CD8-positive, alpha-beta memory T cell (primary cell): Measurements from ENCODE around the gene GNB5. TPM values are rescaled to one million over a fixed set of nuclear protein-coding genes. Genes with fewer than 3 reads are reported as not detected.
"Not testable (repeated sequence)": the region's sequence is repeated elsewhere in the genome, so short reads cannot be mapped to it uniquely, and the experiment has no call there.

Experiments
- CTCF ChIA-PET: fragments of 350-600 bp; sonication (Branson Sonifier 250); formaldehyde crosslinking; loops from one replicate; lab custom pipeline; 2021; ENCODE audit warnings: antibody characterized with exemption; lab: Charles Lee
- POLR2A ChIA-PET: fragments of 350-600 bp; sonication (Branson Sonifier 250); formaldehyde crosslinking; loops from one replicate; lab custom pipeline; 2021; ENCODE audit warnings: antibody characterized with exemption; lab: Charles Lee
- DNase-seq, 5 donors: peaks; one replicate each; pipeline versions ENCODE4 v3.0.0 to v3.0.0-alpha.2; 2020 to 2022; ENCODE audit warnings: mixed read lengths in 1 of 5
- H3K27ac ChIP-seq: one replicate; pipeline ENCODE4 v1.7.0; 2013; ENCODE audit warnings: low read depth, mild to moderate bottlenecking, low read length, moderate library complexity
- H3K27me3 ChIP-seq: 2 replicates; pipeline ENCODE4 v1.7.0; 2013; ENCODE audit warnings: low read length, mild to moderate bottlenecking; ENCODE audit not compliant: insufficient read depth, poor library complexity, severe bottlenecking
- H3K36me3 ChIP-seq: 2 replicates; pipeline ENCODE4 v1.7.0; 2013; ENCODE audit warnings: mild to moderate bottlenecking, low read length, moderate library complexity; ENCODE audit not compliant: insufficient read depth
- H3K4me1 ChIP-seq: 2 replicates; pipeline ENCODE4 v1.7.0; 2013; ENCODE audit warnings: mild to moderate bottlenecking, low read length, moderate library complexity; ENCODE audit not compliant: insufficient read depth
- H3K4me3 ChIP-seq: 2 replicates; pipeline ENCODE4 v1.7.0; 2013; ENCODE audit warnings: mild to moderate bottlenecking, low read length
- H3K9me3 ChIP-seq: 2 replicates; pipeline ENCODE4 v1.7.0; 2013; ENCODE audit warnings: mild to moderate bottlenecking, low read length
- H3K27ac Mint-ChIP-seq, 8 donors: one replicate each; pipeline ENCODE4 v1.8.0; 2020 to 2021; ENCODE audit warnings: mixed read lengths in 8 of 8, mild to moderate bottlenecking in 6 of 8, inconsistent platforms in 3 of 8, moderate library complexity in 3 of 8
- H3K27me3 Mint-ChIP-seq, 2 donors: one replicate each; pipeline ENCODE4 v1.8.0; 2020 to 2021; ENCODE audit warnings: mixed read lengths in 2 of 2, mild to moderate bottlenecking in 1 of 2, moderate library complexity in 1 of 2
- H3K36me3 Mint-ChIP-seq, 3 donors: one replicate each; pipeline ENCODE4 v1.8.0; 2020 to 2021; ENCODE audit warnings: mixed read lengths in 3 of 3, inconsistent platforms in 1 of 3, mild to moderate bottlenecking in 1 of 3
- H3K4me1 Mint-ChIP-seq, 3 donors: one replicate each; pipeline ENCODE4 v1.8.0; 2020 to 2021; ENCODE audit warnings: mixed read lengths in 3 of 3, inconsistent platforms in 1 of 3, mild to moderate bottlenecking in 1 of 3
- H3K4me3 Mint-ChIP-seq, 7 donors: one replicate each; pipeline ENCODE4 v1.8.0; 2020 to 2021; ENCODE audit warnings: mixed read lengths in 7 of 7, mild to moderate bottlenecking in 6 of 7, moderate library complexity in 4 of 7, inconsistent platforms in 2 of 7
- H3K9me3 Mint-ChIP-seq, 5 donors: one replicate each; pipeline ENCODE4 v1.8.0; 2020 to 2022; ENCODE audit warnings: mixed read lengths in 5 of 5, mild to moderate bottlenecking in 3 of 5, moderate library complexity in 2 of 5, inconsistent platforms in 1 of 5
- polyA plus RNA-seq: library from polyadenylated mRNA; unstranded; fragments of 300-500 nt; fragmentation: Illumina TruSeq; gene quantifications from one replicate; pipeline ENCODE4 v1.2.3, GENCODE V29; 2021
- total RNA-seq, 2 experiments: library from RNA; stranded (reverse); gene quantifications; one replicate each; pipeline ENCODE4 v1.2.3, GENCODE V29; 2021

Gene GNB5
- total and polyA plus RNA-seq, 3 experiments from 2014 or later, result 19.2 to 46.0 (median 21.7) TPM

DNA sequence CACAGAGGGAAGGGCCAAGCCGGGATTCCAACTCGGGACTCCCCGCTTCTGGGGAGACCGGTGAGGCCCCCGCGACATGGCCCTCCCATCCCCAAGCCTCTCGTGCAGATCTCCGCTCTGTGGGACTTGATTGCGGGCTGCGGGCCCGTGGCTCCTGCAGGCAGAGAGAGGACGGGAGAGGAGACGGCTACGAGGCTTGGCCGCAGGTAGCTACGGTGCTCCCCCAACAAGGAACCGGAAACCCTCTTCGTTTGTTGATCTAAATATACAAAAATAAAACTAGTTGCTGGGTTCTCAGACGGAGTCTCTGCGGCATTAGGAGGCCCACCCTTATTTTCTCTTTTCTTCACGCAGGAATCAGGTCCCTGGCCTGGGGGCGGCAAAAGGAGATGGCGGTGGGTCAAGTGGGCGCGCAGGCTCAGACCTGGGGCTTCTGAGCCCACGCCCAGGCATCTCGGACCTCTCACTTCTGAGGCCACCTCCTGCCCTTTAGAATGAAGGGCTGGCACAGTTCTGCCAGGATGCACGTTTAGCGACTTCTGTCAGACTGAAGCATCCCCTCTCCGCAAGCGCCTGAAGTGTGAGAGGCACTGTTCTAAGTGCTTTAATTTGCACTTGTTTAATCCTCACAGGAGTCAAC lies 10.9 kb downstream of the GNB5 start:
- peaks cover 20% of the 10 kb centered on the region for H3K4me1 ChIP-seq
- ChIA-PET CTCF (interaction anchor here (1.0 to 3.9 kb wide), 9 partner anchors 9 to 46 kb away, joined by 4 to 26 read pairs (median 6); no protein-coding TSS in a partner anchor), POLR2A (interaction anchor here (0.5 to 2.1 kb wide), 13 partner anchors 9 to 1436 kb away, joined by 3 to 24 read pairs (median 4); partner anchors contain the start of genes ATOSA and MAPK6)
- Mint-ChIP-seq H3K27ac (peak overlapping the region; percentile 91 to 100 (median 97)), H3K4me1 (peaks cover 33 to 54% (median 43%) of the 10 kb centered on the region in 3 donors), H3K36me3 (peaks cover 0 to 20% (median 8%) of the 10 kb centered on the region in 3 donors), H3K9me3 (no peaks in the 10 kb centered on the region), H3K4me3 (peak overlapping the region; percentile 89 to 98 (median 91)), H3K27me3 (no peaks in the 10 kb centered on the region)
- DNase-seq, result peak in 4 of 5 donors; percentile 36 to 80 (median 74)
- peak overlapping the region; percentile 99 for H3K27ac ChIP-seq
- H3K27me3 ChIP-seq, result no peaks in the 10 kb centered on the region
- H3K4me3 ChIP-seq, result peak overlapping the region; percentile 66
- H3K9me3 ChIP-seq, result no peaks in the 10 kb centered on the region
- H3K36me3 ChIP-seq, result no peaks in the 10 kb centered on the region

DNA sequence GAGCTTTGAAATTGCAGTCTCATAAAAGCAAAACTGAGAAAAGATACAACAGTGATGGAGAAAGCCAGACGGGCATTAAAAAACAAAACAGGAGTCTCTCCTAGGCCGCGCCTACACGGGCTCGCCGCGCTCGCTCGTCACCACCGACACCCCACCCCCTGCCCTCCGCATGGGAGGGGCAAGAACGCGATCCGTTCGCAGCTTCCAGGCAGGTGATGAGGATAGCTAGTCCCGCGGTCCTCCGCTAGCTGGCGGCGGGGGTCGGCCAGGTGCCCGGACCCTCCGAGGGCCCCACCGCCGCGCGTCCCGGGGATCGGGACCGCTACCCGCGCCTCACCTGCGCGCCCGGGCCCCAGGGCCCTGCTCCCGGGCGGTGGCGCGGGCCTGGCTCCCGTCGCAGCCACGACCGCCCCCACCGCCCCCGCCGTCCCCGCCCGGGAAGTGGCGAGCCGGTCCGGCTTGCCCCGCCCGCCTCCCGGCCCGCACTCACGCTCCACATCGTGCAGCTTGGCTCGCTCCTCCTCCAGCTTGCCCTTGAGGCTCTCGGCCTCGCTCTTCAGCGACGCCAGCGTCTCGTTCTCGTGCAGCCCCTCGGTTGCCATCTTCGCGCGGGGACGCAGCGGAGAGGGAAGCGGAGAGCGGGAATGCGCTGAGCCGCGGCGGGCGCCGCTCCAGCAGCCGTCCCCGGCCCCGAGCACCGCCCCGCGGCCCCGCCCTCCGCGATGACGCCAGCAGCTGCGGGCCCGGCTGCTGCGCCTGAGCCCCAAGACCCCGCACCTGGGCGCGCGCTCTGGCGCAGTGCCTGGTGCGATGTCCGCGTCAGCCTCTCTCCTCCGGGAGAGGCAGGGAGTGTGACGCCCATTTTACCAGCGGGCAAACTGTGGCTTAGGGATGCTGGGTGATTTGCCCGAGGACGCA lies 11.7 kb downstream of the GNB5 start:
- no peaks in the 10 kb centered on the region for H3K27me3 ChIP-seq
- DNase-seq, result peak; percentile 78 to 92 (median 88)
- no peaks in the 10 kb centered on the region for H3K27me3 Mint-ChIP-seq
- POLR2A ChIA-PET, result interaction anchor here (0.5 to 2.1 kb wide), 22 partner anchors 8 to 1750 kb away, joined by 3 to 24 read pairs (median 4); partner anchors contain the start of genes ATOSA, GNB5, LYSMD2 and MAPK6
- peaks cover 0 to 19% (median 8%) of the 10 kb centered on the region in 3 donors for H3K36me3 Mint-ChIP-seq
- H3K9me3 ChIP-seq, result no peaks in the 10 kb centered on the region
- H3K4me1 ChIP-seq, result peaks cover 20% of the 10 kb centered on the region
- peak overlapping the region; percentile 91 to 100 (median 98) for H3K27ac Mint-ChIP-seq
- H3K27ac ChIP-seq, result peak overlapping the region; percentile 99
- H3K36me3 ChIP-seq, result no peaks in the 10 kb centered on the region
- H3K4me3 Mint-ChIP-seq, result peak overlapping the region; percentile 91 to 98 (median 92)
- H3K9me3 Mint-ChIP-seq, result no peaks in the 10 kb centered on the region
- CTCF ChIA-PET, result interaction anchor here (0.9 to 3.9 kb wide), 13 partner anchors 8 to 198 kb away, joined by 3 to 26 read pairs (median 5); no protein-coding TSS in a partner anchor
- H3K4me1 Mint-ChIP-seq, result peaks cover 33 to 54% (median 43%) of the 10 kb centered on the region in 3 donors
- H3K4me3 ChIP-seq, result peak overlapping the region; percentile 66

DNA sequence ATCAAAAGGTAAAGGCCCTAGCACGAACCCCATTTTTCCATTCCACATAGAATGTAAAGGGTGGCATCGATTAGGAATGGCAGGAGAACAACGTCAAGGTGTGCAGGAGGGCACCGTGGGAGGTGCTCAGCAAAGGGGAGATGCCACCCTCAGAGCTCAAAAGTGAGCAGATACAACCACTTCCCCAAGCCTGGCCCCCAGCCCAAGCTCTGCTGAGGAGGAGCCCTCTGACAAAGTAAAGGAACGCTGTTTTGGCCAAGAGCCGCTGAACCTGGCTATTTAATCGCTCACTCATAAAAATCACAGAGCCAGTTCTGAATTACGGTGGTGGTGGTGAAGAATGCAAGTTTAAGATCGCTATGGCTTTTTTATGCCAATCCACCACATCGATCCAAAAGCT lies 12.4 kb downstream of the GNB5 start:
- H3K4me3 ChIP-seq, result peak overlapping the region; percentile 66
- POLR2A ChIA-PET, result interaction anchor here (0.6 to 2.1 kb wide), 11 partner anchors 8 to 1749 kb away, joined by 3 to 24 read pairs (median 5); partner anchors contain the start of genes GNB5, LYSMD2 and MAPK6
- no peaks in the 10 kb centered on the region for H3K27me3 ChIP-seq
- H3K36me3 ChIP-seq, result no peaks in the 10 kb centered on the region
- no peak for DNase-seq
- Mint-ChIP-seq H3K27ac (peak overlapping the region; percentile 91 to 99 (median 98)), H3K4me3 (peak overlapping the region; percentile 85 to 98 (median 91)), H3K36me3 (peaks cover 0 to 21% (median 9%) of the 10 kb centered on the region in 3 donors), H3K27me3 (no peaks in the 10 kb centered on the region), H3K4me1 (peaks cover 38 to 59% (median 48%) of the 10 kb centered on the region in 3 donors), H3K9me3 (no peaks in the 10 kb centered on the region)
- H3K27ac ChIP-seq, result peak overlapping the region; percentile 99
- CTCF ChIA-PET, result interaction anchor here (0.9 to 3.9 kb wide), 10 partner anchors 9 to 197 kb away, joined by 3 to 26 read pairs (median 6); no protein-coding TSS in a partner anchor
- H3K4me1 ChIP-seq, result peaks cover 20% of the 10 kb centered on the region
- H3K9me3 ChIP-seq, result no peaks in the 10 kb centered on the region

DNA sequence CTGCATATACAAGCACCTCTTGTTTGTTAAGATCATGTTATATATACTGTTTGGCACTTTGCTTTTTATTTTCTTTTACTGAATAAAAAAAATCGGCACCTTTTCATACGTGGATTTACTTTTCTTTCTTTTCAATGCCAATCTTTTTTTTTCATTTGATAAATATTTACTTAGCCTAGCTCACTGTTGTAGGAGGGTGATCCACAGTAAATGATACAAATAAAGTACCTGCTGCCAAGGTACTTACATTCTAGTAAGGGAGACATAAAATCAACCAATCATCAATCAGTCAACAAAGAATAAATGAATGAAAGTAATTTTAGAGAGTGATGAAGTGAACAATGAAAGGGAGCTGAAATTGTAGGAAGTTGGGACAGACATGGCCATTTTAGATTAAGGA lies 18.3 kb downstream of the GNB5 start:
- Mint-ChIP-seq H3K36me3 (peaks cover 0 to 30% (median 15%) of the 10 kb centered on the region in 3 donors), H3K4me3 (peak overlapping the region in 1 of 7 donors; percentile 11), H3K9me3 (no peaks in the 10 kb centered on the region), H3K4me1 (peaks cover 49 to 68% (median 60%) of the 10 kb centered on the region in 3 donors), H3K27me3 (no peaks in the 10 kb centered on the region), H3K27ac (peak overlapping the region in 3 of 8 donors; percentile 9 to 68 (median 30))
- H3K36me3 ChIP-seq, result no peaks in the 10 kb centered on the region
- H3K27me3 ChIP-seq, result no peaks in the 10 kb centered on the region
- DNase-seq, result no peak
- CTCF ChIA-PET, result interaction anchor here (1.2 to 2.2 kb wide), 3 partner anchors 11 to 35 kb away, joined by 3 to 7 read pairs (median 3); no protein-coding TSS in a partner anchor
- no peak overlapping the region for H3K27ac ChIP-seq
- H3K9me3 ChIP-seq, result no peaks in the 10 kb centered on the region
- POLR2A ChIA-PET, result no interaction called here
- H3K4me1 ChIP-seq, result peaks cover 13% of the 10 kb centered on the region
- no peak overlapping the region for H3K4me3 ChIP-seq

DNA sequence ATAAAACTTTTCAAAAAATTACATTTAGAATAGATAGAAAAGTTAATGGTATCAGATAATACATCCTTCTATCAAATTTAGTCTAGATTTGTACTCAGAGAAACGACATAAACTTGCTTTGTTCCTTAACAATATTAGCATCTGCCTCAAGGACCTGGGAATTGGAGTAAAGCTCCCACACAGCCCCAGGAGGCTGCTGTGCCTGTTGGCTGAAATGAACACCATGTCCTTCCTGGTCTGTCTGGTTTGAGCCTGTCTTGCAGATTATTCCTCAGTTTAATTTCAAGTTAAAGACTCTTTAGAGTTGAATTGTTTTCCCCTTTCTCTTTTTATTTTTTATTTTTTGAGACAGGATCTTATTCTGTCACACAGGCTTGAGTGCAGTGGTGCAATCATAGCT lies 19.4 kb downstream of the GNB5 start:
- Histone ChIP-seq H3K27ac (no peak overlapping the region), H3K36me3 (no peaks in the 10 kb centered on the region), H3K4me1 (peaks cover 11% of the 10 kb centered on the region), H3K27me3 (no peaks in the 10 kb centered on the region), H3K9me3 (no peaks in the 10 kb centered on the region), H3K4me3 (no peak overlapping the region)
- ChIA-PET POLR2A (no interaction called here), CTCF (interaction anchor here (1.1 to 1.7 kb wide), 4 partner anchors 8 to 55 kb away, joined by 3 to 5 read pairs (median 4); no protein-coding TSS in a partner anchor)
- no peaks in the 10 kb centered on the region for H3K9me3 Mint-ChIP-seq
- no peak overlapping the region for H3K27ac Mint-ChIP-seq
- H3K4me3 Mint-ChIP-seq, result no peak overlapping the region
- peaks cover 0 to 28% (median 13%) of the 10 kb centered on the region in 3 donors for H3K36me3 Mint-ChIP-seq
- no peaks in the 10 kb centered on the region for H3K27me3 Mint-ChIP-seq
- DNase-seq, result no peak
- H3K4me1 Mint-ChIP-seq, result peaks cover 52 to 73% (median 65%) of the 10 kb centered on the region in 3 donors

DNA sequence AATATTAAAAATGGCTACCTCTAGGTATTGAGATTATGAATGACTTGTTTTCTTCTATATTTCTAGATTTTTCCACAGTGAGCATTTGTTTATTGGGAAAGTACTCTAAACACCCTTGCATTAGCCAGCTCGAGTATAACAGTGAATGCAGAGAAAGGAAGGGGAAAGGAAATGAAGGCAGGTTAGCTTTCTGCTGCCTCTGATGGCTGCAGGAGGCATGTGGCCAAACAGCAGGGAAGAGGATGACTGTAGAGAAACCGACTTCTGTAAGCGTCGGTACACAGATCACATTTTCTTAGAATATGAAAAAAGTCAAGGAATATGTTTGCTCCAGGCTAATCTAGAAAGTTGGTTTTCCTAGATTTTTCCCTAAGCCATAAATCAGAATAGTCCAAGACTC lies 19.8 kb downstream of the GNB5 start:
- Histone ChIP-seq H3K9me3 (no peaks in the 10 kb centered on the region), H3K4me1 (peaks cover 11% of the 10 kb centered on the region), H3K4me3 (no peak overlapping the region), H3K27me3 (no peaks in the 10 kb centered on the region), H3K36me3 (no peaks in the 10 kb centered on the region), H3K27ac (no peak overlapping the region)
- POLR2A ChIA-PET, result interaction anchor here (0.8 kb wide), 1 partner anchor 8 kb away, joined by 4 read pairs; no protein-coding TSS in a partner anchor
- CTCF ChIA-PET, result interaction anchor here (0.9 to 1.7 kb wide), 6 partner anchors 8 to 56 kb away, joined by 3 to 5 read pairs (median 4); no protein-coding TSS in a partner anchor
- H3K36me3 Mint-ChIP-seq, result peaks cover 0 to 25% (median 9%) of the 10 kb centered on the region in 3 donors
- peak overlapping the region in 1 of 8 donors; percentile 8 for H3K27ac Mint-ChIP-seq
- H3K9me3 Mint-ChIP-seq, result no peaks in the 10 kb centered on the region
- peak overlapping the region in 1 of 7 donors; percentile 12 for H3K4me3 Mint-ChIP-seq
- peak in 1 of 5 donors; percentile 26 for DNase-seq
- no peaks in the 10 kb centered on the region for H3K27me3 Mint-ChIP-seq
- H3K4me1 Mint-ChIP-seq, result peaks cover 50 to 73% (median 65%) of the 10 kb centered on the region in 3 donors

DNA sequence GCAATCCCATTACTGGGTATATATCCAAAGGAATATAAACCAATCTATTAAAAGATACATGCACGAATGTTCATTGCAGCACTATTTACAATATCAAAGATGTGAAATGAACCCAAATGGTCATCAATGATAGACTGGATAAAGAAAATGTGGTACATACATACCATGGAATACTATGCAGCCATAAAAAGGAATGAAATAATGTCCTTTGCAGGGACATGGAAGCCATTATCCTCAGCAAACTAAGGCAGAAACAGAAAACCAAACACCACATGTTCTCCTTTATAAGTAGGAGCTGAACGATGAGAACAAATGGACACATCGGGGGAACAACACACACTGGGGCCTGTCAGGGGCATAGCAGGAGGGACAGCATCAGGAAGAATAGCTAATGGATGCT lies 21.0 kb downstream of the GNB5 start:
- not testable (repeated sequence) for H3K9me3 ChIP-seq, H3K4me3 ChIP-seq, DNase-seq, H3K27me3 Mint-ChIP-seq, H3K27ac ChIP-seq, H3K36me3 ChIP-seq, H3K9me3 Mint-ChIP-seq, H3K27me3 ChIP-seq, H3K4me3 Mint-ChIP-seq
- CTCF ChIA-PET, result interaction anchor here (0.9 to 1.2 kb wide), 2 partner anchors 9 to 38 kb away, joined by 3 to 4 read pairs; no protein-coding TSS in a partner anchor
- H3K36me3 Mint-ChIP-seq, result peaks cover 0 to 19% (median 7%) of the 10 kb centered on the region in 3 donors
- peaks cover 12% of the 10 kb centered on the region for H3K4me1 ChIP-seq
- POLR2A ChIA-PET, result interaction anchor here (0.6 kb wide), 1 partner anchor 9 kb away, joined by 3 read pairs; no protein-coding TSS in a partner anchor
- peaks cover 58 to 78% (median 71%) of the 10 kb centered on the region in 3 donors for H3K4me1 Mint-ChIP-seq
- peak overlapping the region in 1 of 8 donors; percentile 58 for H3K27ac Mint-ChIP-seq
